Prostate gland (tissue), 2 donors: ENCODE measurements around the gene MAPK14.

Experiments
- CTCF ChIP-seq, 4 experiments: fragments of 200-600 bp in 2 of 4; fragments of 450-650 bp in 2 of 4; sonication (generic) in 2 of 4; IDR thresholded peaks; 1 replicate in 3 of 4; 2 replicates in 1 of 4; pipeline ENCODE4 v1.5.1; 2016 to 2019; ENCODE audit warnings: antibody characterized with exemption in 4 of 4, mild to moderate bottlenecking in 2 of 4, moderate library complexity in 2 of 4
- POLR2AphosphoS5 ChIP-seq: sonication (generic); formaldehyde crosslinking; IDR thresholded peaks from one replicate; pipeline ENCODE4 v1.6.1; 2017; ENCODE audit warnings: antibody characterized with exemption

GRCh38 chr6:36119209-36119608 lies 91.6 kb downstream of the MAPK14 start:
- TF ChIP-seq POLR2AphosphoS5, result no peak
- no peak for TF ChIP-seq CTCF (IDR thresholded peaks at IDR 0.05)
